K562 (cell line): Measurements from ENCODE around the gene MYO9A.

Experiments used
- KDM1A ChIP-seq, 2 experiments: fragments of 450-650 bp; IDR thresholded peaks; 2 replicates each; pipeline ENCODE4 v1.6.1; 2016; ENCODE audit warnings: mild to moderate bottlenecking in 2 of 2
- MAZ ChIP-seq, 2 experiments: fragments of 450-650 bp in 1 of 2; sonication (generic) in 1 of 2; formaldehyde crosslinking; IDR thresholded peaks in 1 of 2; conservative IDR thresholded peaks in 1 of 2; 2 replicates each; pipeline versions ENCODE4 v1.4.0 to v1.5.0; 2020; ENCODE audit warnings: mild to moderate bottlenecking in 1 of 2, missing genetic modification reagents in 1 of 2
- SIX5 ChIP-seq, 2 experiments: IDR thresholded peaks; 2 replicates each; pipeline ENCODE4 v1.6.1; 2011; ENCODE audit warnings: low read length in 2 of 2, borderline replicate concordance in 1 of 2, low read depth in 1 of 2, mild to moderate bottlenecking in 1 of 2, moderate library complexity in 1 of 2; ENCODE audit not compliant: insufficient read depth in 1 of 2
- SMAD1 ChIP-seq: fragments of 150-350 bp; IDR thresholded peaks from 2 replicates; pipeline ENCODE4 v1.6.1; 2014; ENCODE audit warnings: low read length, low read depth; ENCODE audit not compliant: partially characterized antibody
- ZNF431 ChIP-seq: sonication (generic); formaldehyde crosslinking; IDR thresholded peaks from 2 replicates; pipeline ENCODE4 v1.8.0; 2022; ENCODE audit warnings: mild to moderate bottlenecking, missing genetic modification reagents

DNA sequence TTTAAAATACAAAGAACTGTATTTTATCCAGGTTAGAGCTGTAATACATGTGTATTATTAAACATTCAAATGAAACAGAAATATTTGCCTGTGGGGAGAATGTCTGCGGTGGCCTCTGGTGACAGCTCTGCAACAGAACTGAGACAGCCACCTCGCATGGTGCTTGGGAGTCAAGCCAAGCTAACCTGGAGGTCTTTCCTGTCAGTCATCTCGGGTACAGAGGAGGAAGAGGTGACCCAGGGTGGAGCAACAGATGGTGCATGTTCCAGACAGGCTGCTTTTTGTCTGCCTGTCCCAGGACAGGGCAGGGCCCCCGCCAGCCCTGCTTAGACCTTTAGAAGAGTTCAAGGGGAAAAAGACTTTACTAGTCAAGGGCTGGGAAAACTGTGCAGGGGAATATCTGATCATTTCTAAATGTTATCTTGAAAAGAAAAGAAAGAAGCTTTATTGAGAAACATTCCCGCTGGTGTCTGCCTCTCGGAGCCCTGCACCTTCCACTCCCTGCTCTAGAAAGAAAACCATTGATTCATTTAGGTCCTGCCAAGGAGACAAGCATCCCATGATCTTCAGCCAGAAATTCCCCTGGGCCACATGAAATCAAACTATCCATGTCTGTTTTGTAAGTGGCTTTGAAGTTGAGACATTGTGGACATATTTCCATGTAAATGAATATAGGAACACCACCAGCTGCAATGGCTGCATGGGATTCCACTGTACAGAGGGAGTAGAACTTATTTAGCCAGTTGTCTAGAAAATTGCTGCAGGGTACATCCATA, 313.1 kb downstream of the MYO9A start:
- no peak for TF ChIP-seq MAZ (CRISPR knock-in tag; conservative IDR thresholded peaks at IDR 0.05 in 1 of 2, IDR thresholded peaks at IDR 0.05 in 1 of 2)
- no peak for TF ChIP-seq ZNF431 (CRISPR knock-in tag)
- TF ChIP-seq KDM1A (IDR thresholded peaks at IDR 0.05): no peak
- no peak for TF ChIP-seq SMAD1
- no peak for TF ChIP-seq SIX5 (IDR thresholded peaks at IDR 0.05; ENCODE audit: borderline replicate concordance in 1 of 2, insufficient read depth in 1 of 2, low read depth in 1 of 2, low read length in 2 of 2)
